Measurements from ENCODE around the gene KCNG2.
"Not testable (repeated sequence)": the region's sequence is repeated elsewhere in the genome, so short reads cannot be mapped to it uniquely, and the experiment has no call there.

The KCNG2 gene

GRCh38 chr18:79855147-79855933, 57.6 kb downstream of the KCNG2 start:
- DNase-seq: no peak

- DNase-seq: no peak
Measured at GRCh38 chr18:79856119-79857007, 58.6 kb downstream of the KCNG2 start.

- no peak for DNase-seq
Measured at GRCh38 chr18:79857082-79857671, 59.4 kb downstream of the KCNG2 start.

- no peak for DNase-seq
Measured at GRCh38 chr18:79859314-79859713, 61.6 kb downstream of the KCNG2 start.

- no peak for DNase-seq
Measured at GRCh38 chr18:79861687-79862086, 63.9 kb downstream of the KCNG2 start.

GRCh38 chr18:79862562-79862961, 64.8 kb downstream of the KCNG2 start:
- no peak for DNase-seq

- no peak for DNase-seq
Measured at GRCh38 chr18:79863161-79864005, 65.6 kb downstream of the KCNG2 start.

GRCh38 chr18:79864006-79864725, 66.4 kb downstream of the KCNG2 start:
- no peak for DNase-seq

- not testable (repeated sequence) for DNase-seq
Measured at GRCh38 chr18:79864955-79865354, 67.2 kb downstream of the KCNG2 start.

- not testable (repeated sequence) for DNase-seq
Measured at GRCh38 chr18:79865951-79866350, 68.2 kb downstream of the KCNG2 start.

GRCh38 chr18:79866889-79867574, 69.3 kb downstream of the KCNG2 start:
- DNase-seq: no peak

GRCh38 chr18:79867666-79868065, 69.9 kb downstream of the KCNG2 start:
- DNase-seq: no peak

GRCh38 chr18:79868168-79868784, 70.5 kb downstream of the KCNG2 start:
- DNase-seq: no peak

- no peak for DNase-seq
Measured at GRCh38 chr18:79868811-79869541, 71.2 kb downstream of the KCNG2 start.

GRCh38 chr18:79869591-79870300, 72.0 kb downstream of the KCNG2 start:
- DNase-seq: no peak

GRCh38 chr18:79870301-79871025, 72.7 kb downstream of the KCNG2 start:
- DNase-seq: no peak

GRCh38 chr18:79871026-79871390, 73.3 kb downstream of the KCNG2 start:
- DNase-seq: no peak

- no peak for DNase-seq
Measured at GRCh38 chr18:79871481-79872091, 73.8 kb downstream of the KCNG2 start.

All from hippocampal formation (tissue), 2 donors.